GM19023 (cell line): ENCODE results near the gene SMAD6.
"Not testable (repeated sequence)": the region's sequence is repeated elsewhere in the genome, so short reads cannot be mapped to it uniquely, and the experiment has no call there.

Source experiments
- ATAC-seq: cut with Tn5 transposase; IDR thresholded peaks from one replicate; pipeline ENCODE4 v1.9.1; 2021; ENCODE audit warnings: mild to moderate bottlenecking, moderate library complexity; ENCODE audit not compliant: unreplicated experiment

Gene SMAD6

GRCh38 chr15:66756295-66756694 lies 54.3 kb downstream of the SMAD6 start:
- no peak for ATAC-seq

DNA sequence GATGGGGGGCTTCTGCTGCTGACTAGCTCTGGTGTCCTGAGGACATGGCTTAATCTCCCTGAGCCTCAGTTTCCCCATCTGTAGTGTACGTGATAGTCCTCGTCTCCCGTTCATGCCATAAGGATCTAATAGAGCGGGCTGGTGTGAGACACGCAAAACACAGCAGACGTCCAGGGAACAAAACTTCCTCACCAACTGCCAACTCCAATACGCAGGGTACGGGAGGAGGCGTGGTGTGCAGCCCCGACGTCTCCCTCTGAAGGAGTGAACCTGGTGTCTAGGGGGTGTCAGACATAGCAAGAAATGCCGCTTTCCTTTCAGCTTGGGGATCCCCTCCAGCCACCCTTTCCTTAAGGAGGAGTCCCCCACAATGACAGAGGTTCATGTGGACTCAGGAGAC lies 55.0 kb downstream of the SMAD6 start:
- ATAC-seq = no peak

DNA sequence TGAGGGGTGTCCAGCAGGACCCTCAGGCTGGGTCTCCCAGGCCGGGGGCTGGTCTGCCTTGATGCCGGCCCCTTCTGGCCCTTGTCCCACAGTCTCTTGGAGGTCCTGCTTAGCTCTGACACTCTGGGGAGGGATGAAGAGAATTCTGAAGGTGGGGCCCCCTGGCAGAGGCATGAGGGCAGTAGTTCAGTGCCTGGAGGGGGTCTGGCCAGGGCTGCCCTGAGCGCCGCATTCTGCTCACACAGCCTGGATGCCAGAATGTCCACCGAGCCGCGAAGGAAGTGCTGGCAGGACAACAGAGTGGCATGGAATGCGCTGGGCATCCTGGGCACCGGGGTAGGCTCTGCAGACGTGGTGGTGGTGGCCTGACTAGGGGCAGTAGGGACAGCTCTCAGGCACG lies 55.5 kb downstream of the SMAD6 start:
- no peak for ATAC-seq

- ATAC-seq = not testable (repeated sequence)
These were observed 56.2 kb downstream of the SMAD6 start for GRCh38 chr15:66758217-66758616.

- ATAC-seq = no peak
These were observed 56.8 kb downstream of the SMAD6 start for GRCh38 chr15:66758844-66759243.

- no peak for ATAC-seq
These were observed 58.3 kb downstream of the SMAD6 start for GRCh38 chr15:66760097-66760967.

DNA sequence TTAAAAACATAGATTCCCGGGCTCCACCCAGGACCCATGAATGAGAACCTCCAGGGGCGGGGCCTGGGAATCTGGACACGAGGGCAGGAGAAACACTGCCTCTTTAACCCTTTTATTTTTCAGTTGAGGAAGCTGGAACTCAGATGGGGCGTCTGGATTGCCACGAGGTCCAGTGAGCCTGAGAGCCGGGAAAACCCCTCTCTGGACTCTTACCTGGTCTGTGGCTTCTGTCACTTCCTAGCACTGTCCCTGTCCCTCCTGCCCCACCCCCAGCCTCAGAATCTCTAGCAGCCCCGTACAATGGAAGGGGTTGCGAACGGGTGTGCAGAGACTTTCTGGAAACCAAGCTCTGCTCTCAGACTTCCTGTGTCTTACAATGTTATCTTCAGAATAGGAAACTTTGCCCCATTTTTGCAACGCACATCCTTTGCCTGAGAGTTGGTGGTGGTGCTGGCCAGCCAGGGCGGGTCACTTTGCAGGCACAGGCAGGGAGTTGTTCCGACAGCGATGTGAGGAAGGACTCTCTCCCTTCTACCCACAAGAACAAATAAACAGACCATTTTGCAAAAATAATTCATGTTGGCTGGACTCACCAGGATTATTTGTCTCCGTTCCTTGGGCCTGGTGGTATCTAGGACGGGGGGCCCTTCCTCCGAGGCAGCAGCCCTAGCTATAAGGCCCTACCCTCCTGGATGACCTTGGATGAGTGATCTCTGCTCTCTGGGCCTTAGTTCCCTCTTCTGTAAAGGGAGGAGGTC lies 59.1 kb downstream of the SMAD6 start:
- no peak for ATAC-seq

DNA sequence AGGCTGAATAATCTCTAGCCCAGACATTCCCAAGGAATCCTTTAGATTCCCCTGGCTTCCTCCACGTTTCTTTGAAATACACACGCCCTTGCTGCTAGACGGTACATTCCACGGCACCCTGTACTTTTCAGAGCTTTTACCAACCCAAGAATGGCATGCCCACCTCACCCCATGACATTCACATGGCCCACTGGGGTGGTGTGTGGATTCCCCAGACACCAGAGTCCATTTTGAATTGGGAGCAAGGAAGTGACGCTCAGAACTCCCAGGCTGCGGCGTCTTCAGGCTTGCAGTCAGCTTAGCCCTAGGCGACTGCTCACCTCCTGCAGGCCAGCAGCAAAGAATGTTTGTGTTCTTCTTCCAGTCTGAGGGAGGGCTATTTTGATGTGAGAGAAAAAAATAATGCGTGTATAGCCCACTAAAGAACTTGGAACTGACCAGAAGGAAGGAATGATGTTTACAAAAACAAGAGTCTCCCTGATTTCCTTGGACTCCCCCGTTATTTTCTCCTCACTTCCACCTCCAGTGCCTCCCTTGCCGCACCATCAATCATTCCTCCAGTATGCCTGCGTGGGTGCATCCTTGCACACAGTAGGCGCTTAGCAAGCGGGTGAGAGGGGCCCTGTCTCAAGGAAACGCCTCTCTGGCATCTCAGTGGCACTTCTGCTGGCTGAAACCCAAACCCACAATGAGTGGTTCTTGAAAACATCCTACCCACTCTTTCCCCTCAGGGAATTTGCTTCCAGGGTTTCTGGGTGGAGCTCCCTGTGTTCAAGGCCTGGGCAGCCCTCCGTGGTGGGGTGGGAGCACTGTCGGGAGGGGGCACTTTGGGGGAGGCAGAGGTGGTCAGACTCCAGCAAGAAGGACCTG lies 59.9 kb downstream of the SMAD6 start:
- no peak for ATAC-seq

- ATAC-seq = no peak
These were observed 61.4 kb downstream of the SMAD6 start for GRCh38 chr15:66763186-66764071.

DNA sequence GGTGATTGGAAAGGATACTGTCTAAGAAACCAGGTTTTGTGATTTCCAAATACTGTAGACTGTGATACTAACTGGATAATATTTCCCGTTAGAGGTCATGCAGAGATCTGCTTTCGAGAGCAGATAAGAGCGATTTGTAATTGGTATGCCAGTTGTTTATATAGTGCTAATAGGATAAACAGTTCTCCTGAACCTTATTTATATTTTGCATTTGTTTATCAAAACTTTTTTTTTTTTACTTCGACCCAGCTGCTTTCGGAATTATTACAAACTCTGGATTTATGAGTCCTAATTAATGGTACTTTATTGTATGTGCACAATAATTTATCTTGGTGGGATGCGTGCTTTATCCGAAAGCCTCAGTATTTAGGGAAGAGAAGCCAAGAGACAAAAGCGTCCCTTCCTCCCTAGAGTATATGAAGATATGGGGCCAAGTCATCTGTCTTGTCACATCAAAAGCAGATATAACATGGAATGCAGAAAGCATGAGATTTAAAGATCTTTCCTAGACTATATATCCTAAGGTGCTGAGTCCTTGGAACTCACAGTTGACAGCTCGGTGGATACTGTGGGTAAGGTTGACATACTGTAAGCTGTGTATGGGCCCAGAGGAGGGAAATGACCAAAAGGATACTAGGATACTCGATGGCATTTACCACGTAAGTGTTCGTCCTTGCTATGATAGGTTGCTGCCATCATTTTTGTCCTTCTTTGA lies 62.2 kb downstream of the SMAD6 start:
- ATAC-seq = no peak

- ATAC-seq = no peak
These were observed 63.6 kb downstream of the SMAD6 start for GRCh38 chr15:66765478-66766281.

GRCh38 chr15:66766282-66767230 lies 64.5 kb downstream of the SMAD6 start:
- ATAC-seq = no peak

DNA sequence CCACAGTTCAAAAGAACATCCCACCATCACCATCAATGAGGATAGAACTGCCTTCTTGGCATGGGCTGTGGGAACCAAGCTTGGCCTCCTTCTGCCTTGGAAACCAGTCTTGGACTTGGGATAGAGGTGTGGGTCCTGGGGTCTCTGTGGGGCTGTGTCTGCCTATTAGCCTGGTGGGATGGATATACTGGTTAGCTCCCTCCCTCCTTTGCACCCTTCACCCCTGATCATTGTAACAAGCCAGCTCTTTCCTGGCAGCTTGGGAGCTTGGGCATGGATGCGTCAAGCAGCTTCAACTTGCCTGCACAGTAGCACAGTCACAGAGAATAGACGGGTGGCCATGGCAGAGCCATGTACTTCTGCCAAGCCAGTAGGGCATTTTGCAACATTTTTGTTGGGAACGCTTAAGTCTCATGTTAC lies 65.2 kb downstream of the SMAD6 start:
- no peak for ATAC-seq

DNA sequence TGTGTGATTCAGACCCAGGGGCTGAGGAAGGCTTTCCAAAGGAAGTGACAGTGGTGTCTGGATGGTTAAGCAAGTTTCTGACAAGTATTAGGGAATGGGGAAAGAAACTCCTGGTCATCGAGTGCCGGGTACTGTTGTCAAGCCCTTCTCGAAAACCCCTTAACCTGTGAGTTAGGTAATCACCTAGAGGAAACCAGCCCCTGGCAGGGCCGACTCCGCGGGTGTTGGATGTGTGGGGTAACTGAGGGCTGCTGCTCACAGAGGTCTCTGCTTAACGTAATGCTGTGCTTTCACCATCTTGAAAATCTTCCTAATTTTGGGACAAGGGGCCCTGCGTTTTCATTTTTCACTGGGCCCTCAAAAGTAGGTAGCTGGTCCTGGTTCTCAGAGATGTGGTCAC lies 67.0 kb downstream of the SMAD6 start:
- ATAC-seq = no peak

DNA sequence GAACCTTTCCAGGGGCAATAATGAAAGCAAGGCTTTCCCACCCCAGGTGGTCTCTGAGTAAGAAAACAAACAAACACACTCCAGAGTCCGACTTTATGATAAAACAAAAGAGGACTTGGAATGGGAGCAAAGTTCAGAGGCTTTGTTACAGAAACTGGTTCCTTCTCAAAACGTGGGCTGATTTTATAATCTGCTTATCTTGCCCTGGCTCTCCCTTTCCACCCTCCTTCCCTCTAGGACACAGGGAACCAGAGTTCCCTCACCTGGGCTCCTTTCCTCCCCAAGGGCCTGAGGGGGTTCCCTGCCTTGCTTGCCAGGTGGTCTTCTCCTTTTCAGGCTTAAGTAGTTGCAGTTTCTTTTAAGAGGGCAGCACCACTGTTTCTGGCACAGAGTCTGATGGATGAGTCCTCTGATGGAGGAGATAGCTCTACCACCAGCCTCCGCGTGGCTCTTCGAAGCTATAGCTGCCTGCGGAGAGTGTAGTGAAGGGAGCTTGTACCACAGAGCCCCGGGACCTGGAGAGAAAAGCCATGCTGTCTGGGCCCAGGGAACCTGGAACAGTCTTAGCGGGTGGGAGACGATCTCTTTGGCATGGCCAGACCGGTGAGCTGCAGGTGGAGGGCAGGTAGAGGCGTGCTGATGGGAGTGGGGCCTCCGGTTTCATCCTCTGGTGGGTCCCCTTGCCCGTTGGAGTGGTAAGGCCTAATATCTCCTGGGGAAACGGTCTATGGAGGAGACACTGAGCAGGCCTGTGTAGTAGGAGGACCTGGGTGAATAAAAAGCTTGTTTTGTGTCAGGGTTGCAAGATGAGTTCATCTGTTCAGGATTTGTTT lies 68.7 kb downstream of the SMAD6 start:
- no peak for ATAC-seq

- ATAC-seq = no peak
These were observed 69.3 kb downstream of the SMAD6 start for GRCh38 chr15:66771351-66771650.

- ATAC-seq = no peak
These were observed 70.6 kb downstream of the SMAD6 start for GRCh38 chr15:66772604-66773128.
